Astrocyte (in vitro differentiated cells and primary cell): ENCODE data around the gene NEMP2. TPM values are rescaled to one million over a fixed set of nuclear protein-coding genes. Genes with fewer than 3 reads are reported as not detected.

ENCODE experiments used
- DNase-seq: peaks from one replicate; pipeline ENCODE4 v3.0.0-alpha.2; 2010; ENCODE audit warnings: low read depth
- FAIRE-seq: peaks from 2 replicates; lab custom pipeline; 2011; peaks lifted over from hg19 to GRCh38; lab: Jason Lieb, UNC
- H2AFZ ChIP-seq: 2 replicates; pipeline ENCODE4 v1.6.0; 2012; ENCODE audit warnings: low read depth, low read length, inconsistent platforms
- H3K27ac ChIP-seq: 2 replicates; pipeline ENCODE4 v1.5.1; 2011; ENCODE audit warnings: low read depth, low read length, inconsistent platforms
- H3K27me3 ChIP-seq: 2 replicates; pipeline ENCODE4 v1.6.0; 2011; ENCODE audit warnings: low read length, inconsistent platforms; ENCODE audit not compliant: insufficient read depth
- H3K36me3 ChIP-seq: 2 replicates; pipeline ENCODE4 v1.5.1; 2011; ENCODE audit warnings: low read length, inconsistent platforms; ENCODE audit not compliant: insufficient read depth
- H3K4me1 ChIP-seq: 2 replicates; pipeline ENCODE4 v1.5.1; 2011; ENCODE audit warnings: low read length, inconsistent platforms; ENCODE audit not compliant: insufficient read depth
- H3K4me2 ChIP-seq: 2 replicates; pipeline ENCODE4 v1.6.0; 2012; ENCODE audit warnings: low read length, inconsistent platforms
- H3K4me3 ChIP-seq: 2 replicates; pipeline ENCODE4 v1.5.1; 2011; ENCODE audit warnings: low read depth, mild to moderate bottlenecking, low read length, inconsistent platforms; ENCODE audit not compliant: insufficient read depth
- H3K79me2 ChIP-seq: 2 replicates; pipeline ENCODE4 v1.6.0; 2012; ENCODE audit warnings: mild to moderate bottlenecking, low read length, inconsistent platforms; ENCODE audit not compliant: insufficient read depth
- H3K9ac ChIP-seq: 2 replicates; pipeline ENCODE4 v1.6.0; 2012; ENCODE audit warnings: mild to moderate bottlenecking, low read length, inconsistent platforms
- H3K9me3 ChIP-seq: 2 replicates; pipeline ENCODE4 v1.5.1; 2012; ENCODE audit warnings: low read depth, mild to moderate bottlenecking, low read length, inconsistent platforms; ENCODE audit not compliant: insufficient read depth
- H4K20me1 ChIP-seq: 2 replicates; pipeline ENCODE4 v1.6.0; 2012; ENCODE audit warnings: low read length, inconsistent platforms; ENCODE audit not compliant: insufficient read depth
- H3K27ac Mint-ChIP-seq: one replicate; pipeline ENCODE4 v1.8.0; 2021; ENCODE audit warnings: mild to moderate bottlenecking, mixed read lengths; ENCODE audit not compliant: unreplicated experiment
- H3K27me3 Mint-ChIP-seq: one replicate; pipeline ENCODE4 v1.8.0; 2021; ENCODE audit warnings: low read depth, mixed read lengths; ENCODE audit not compliant: unreplicated experiment
- H3K36me3 Mint-ChIP-seq: one replicate; pipeline ENCODE4 v1.8.0; 2021; ENCODE audit warnings: low read depth, mixed read lengths; ENCODE audit not compliant: unreplicated experiment
- H3K4me1 Mint-ChIP-seq: one replicate; pipeline ENCODE4 v1.8.0; 2021; ENCODE audit warnings: low read depth, mixed read lengths; ENCODE audit not compliant: unreplicated experiment
- H3K4me3 Mint-ChIP-seq: one replicate; pipeline ENCODE4 v1.8.0; 2021; ENCODE audit warnings: mild to moderate bottlenecking, moderate library complexity, mixed read lengths; ENCODE audit not compliant: unreplicated experiment
- H3K9me3 Mint-ChIP-seq: one replicate; pipeline ENCODE4 v1.8.0; 2021; ENCODE audit warnings: mild to moderate bottlenecking, mixed read lengths; ENCODE audit not compliant: unreplicated experiment
- CTCF ChIP-seq: IDR thresholded peaks from 2 replicates; pipeline ENCODE4 v1.5.1; 2011; ENCODE audit warnings: low read depth, mild to moderate bottlenecking, inconsistent platforms, low read length, moderate library complexity; ENCODE audit not compliant: insufficient read depth
- EZH2 ChIP-seq: IDR thresholded peaks from 2 replicates; pipeline ENCODE4 v1.6.1; 2012; ENCODE audit warnings: mild to moderate bottlenecking, low read length, inconsistent platforms; ENCODE audit not compliant: insufficient read depth
- total RNA-seq: library from RNA; stranded (reverse); gene quantifications from 2 replicates; pipeline ENCODE4 v1.2.1, GENCODE V29; 2021

The NEMP2 gene
- total RNA-seq, 1 donor from 2014 or later = 2.7 TPM

DNA sequence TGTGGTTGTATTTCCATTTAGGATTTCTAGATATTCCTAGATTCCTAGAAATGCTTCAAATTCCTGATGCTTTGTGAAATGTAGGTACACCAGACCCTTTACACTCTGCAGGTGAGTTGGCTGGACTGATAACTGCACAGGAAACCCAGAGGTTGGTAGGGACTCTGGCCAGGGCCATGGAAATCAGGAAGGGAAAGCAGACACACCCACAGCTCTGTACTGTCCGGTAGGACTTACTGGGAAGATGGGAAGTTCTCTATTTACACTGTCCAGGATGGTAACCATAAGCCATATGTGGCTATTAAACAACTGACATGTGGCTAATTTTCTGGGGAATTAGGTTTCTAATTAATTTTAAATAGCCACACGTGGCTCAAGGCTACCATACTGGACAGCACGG, 31.4 kb downstream of the NEMP2 start:
- TF ChIP-seq EZH2 = no peak
- TF ChIP-seq CTCF = no peak
- H3K4me3 ChIP-seq = no peak overlapping the region
- Mint-ChIP-seq H3K4me3 (no peak overlapping the region), H3K9me3 (no peaks in the 10 kb centered on the region), H3K27ac (no peak overlapping the region), H3K27me3 (no peaks in the 10 kb centered on the region), H3K4me1 (no peaks in the 10 kb centered on the region), H3K36me3 (no peaks in the 10 kb centered on the region)
- FAIRE-seq = no peak
- no peaks in the 10 kb centered on the region for H3K27me3 ChIP-seq
- H3K79me2 ChIP-seq = no peaks in the 10 kb centered on the region
- H3K9me3 ChIP-seq = no peaks in the 10 kb centered on the region
- no peak for DNase-seq
- no peak overlapping the region for H3K4me2 ChIP-seq
- no peak overlapping the region for H2AFZ ChIP-seq
- no peaks in the 10 kb centered on the region for H4K20me1 ChIP-seq
- no peak overlapping the region for H3K9ac ChIP-seq
- no peaks in the 10 kb centered on the region for H3K4me1 ChIP-seq
- no peaks in the 10 kb centered on the region for H3K36me3 ChIP-seq
- H3K27ac ChIP-seq = no peak overlapping the region

DNA sequence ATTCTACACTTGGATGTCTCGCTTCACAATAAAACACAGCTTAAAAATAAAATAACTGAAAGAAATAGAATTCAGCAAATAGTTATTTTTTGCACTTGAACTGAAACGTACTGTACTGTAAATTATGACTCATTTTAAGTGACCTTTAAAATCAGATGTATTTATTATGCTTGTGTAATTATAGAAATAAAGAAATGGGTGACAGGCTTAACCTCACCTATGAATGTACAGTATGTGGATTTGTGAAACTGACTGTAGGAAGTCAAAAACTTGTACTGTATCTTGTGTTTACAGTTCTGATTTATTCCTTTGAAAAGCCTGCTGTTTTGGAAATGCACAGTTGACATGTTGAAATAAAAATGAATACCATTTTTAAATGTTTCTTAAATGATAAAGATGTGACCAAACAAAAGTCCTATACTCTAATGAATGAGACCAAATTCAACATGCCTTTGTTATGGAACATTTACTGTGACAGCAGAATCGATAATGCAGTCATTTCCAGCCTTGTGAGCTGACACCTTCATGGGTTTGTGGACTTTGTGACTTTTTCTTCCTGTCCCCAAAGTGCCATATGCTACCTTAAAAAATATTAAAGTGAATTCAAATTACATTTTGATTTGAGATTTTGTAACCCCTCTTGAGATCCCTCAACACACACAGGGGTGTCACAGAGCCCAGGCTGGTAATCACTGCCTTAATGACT, 32.7 kb downstream of the NEMP2 start:
- no peak for TF ChIP-seq EZH2
- TF ChIP-seq CTCF = no peak
- no peaks in the 10 kb centered on the region for H3K27me3 Mint-ChIP-seq
- Histone ChIP-seq H3K36me3 (no peaks in the 10 kb centered on the region), H3K27ac (no peak overlapping the region), H3K4me3 (no peak overlapping the region), H3K9me3 (no peaks in the 10 kb centered on the region), H3K79me2 (no peaks in the 10 kb centered on the region), H3K4me2 (no peak overlapping the region), H3K4me1 (no peaks in the 10 kb centered on the region), H3K27me3 (no peaks in the 10 kb centered on the region), H2AFZ (no peak overlapping the region), H4K20me1 (no peaks in the 10 kb centered on the region), H3K9ac (no peak overlapping the region)
- FAIRE-seq (peak; percentile 29), DNase-seq (peak; percentile 4)
- H3K9me3 Mint-ChIP-seq = no peaks in the 10 kb centered on the region
- H3K36me3 Mint-ChIP-seq = no peaks in the 10 kb centered on the region
- H3K4me1 Mint-ChIP-seq = no peaks in the 10 kb centered on the region
- no peak overlapping the region for H3K4me3 Mint-ChIP-seq
- H3K27ac Mint-ChIP-seq = no peak overlapping the region

DNA sequence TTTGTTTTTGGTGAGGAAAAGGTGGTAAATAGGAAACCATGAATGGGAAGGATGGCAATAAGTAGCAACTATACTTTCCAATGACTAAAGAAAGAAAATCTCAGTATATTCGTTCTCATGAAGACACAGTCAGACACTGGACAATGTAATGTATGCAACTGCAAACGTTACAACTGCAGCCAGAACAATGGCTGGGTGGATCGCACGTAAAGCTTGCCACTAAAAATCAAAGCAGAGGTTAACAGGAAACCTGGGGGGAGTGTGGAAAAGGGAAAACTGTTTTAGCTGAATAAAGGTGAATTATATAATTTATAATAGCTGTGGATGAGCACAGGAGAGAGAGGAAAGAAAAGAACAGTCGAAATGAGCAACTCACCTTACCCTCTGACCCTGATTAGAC, 33.3 kb downstream of the NEMP2 start:
- Histone ChIP-seq H3K9me3 (no peaks in the 10 kb centered on the region), H3K79me2 (no peaks in the 10 kb centered on the region), H4K20me1 (no peaks in the 10 kb centered on the region), H2AFZ (no peak overlapping the region), H3K27ac (no peak overlapping the region), H3K4me2 (no peak overlapping the region), H3K27me3 (no peaks in the 10 kb centered on the region), H3K4me3 (no peak overlapping the region), H3K9ac (no peak overlapping the region), H3K4me1 (no peaks in the 10 kb centered on the region), H3K36me3 (no peaks in the 10 kb centered on the region)
- Mint-ChIP-seq H3K4me1 (no peaks in the 10 kb centered on the region), H3K9me3 (no peaks in the 10 kb centered on the region), H3K36me3 (no peaks in the 10 kb centered on the region), H3K27me3 (no peaks in the 10 kb centered on the region), H3K27ac (no peak overlapping the region), H3K4me3 (no peak overlapping the region)
- DNase-seq (no peak), FAIRE-seq (no peak)
- TF ChIP-seq EZH2 (no peak), CTCF (no peak)
